ENCODE data around the gene CYP4F8.

GRCh38 chr19:15595069-15595468, 19.9 kb upstream of the CYP4F8 start:
- no peak for TF ChIP-seq FOXM1 (IDR thresholded peaks at IDR 0.05; ENCODE audit: borderline replicate concordance, low read depth)
- TF ChIP-seq TAF1 (IDR thresholded peaks at IDR 0.05; ENCODE audit: low read depth): no peak
- TF ChIP-seq, protein P1, sequence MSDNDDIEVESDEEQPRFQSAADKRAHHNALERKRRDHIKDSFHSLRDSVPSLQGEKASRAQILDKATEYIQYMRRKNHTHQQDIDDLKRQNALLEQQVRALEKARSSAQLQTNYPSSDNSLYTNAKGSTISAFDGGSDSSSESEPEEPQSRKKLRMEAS (IDR thresholded peaks at IDR 0.05): no peak
- no peak for TF ChIP-seq EP300 (IDR thresholded peaks at IDR 0.05; ENCODE audit: borderline replicate concordance)
- TF ChIP-seq CEBPB (IDR thresholded peaks at IDR 0.05): no peak
- no peak for TF ChIP-seq EGR1 (IDR thresholded peaks at IDR 0.05)
- no peak for TF ChIP-seq USF1 (IDR thresholded peaks at IDR 0.05)
- TF ChIP-seq YY1 (IDR thresholded peaks at IDR 0.05; ENCODE audit: low read depth): no peak
- no peak for TF ChIP-seq RAD21 (IDR thresholded peaks at IDR 0.05; ENCODE audit: low read depth)
